HEK293T (cell line): ENCODE data around the gene SAMD14.

ENCODE experiments used
- CTBP1 ChIP-seq: fragments of 450-650 bp; IDR thresholded peaks from 2 replicates; pipeline ENCODE4 v1.6.1; 2016; ENCODE audit warnings: borderline replicate concordance
- FOXK2 ChIP-seq: fragments of 450-650 bp; IDR thresholded peaks from 2 replicates; pipeline ENCODE4 v1.6.1; 2016; ENCODE audit warnings: mild to moderate bottlenecking
- L3MBTL2 ChIP-seq: fragments of 450-650 bp; conservative IDR thresholded peaks from 2 replicates; pipeline ENCODE4 v1.6.1; 2016; ENCODE audit warnings: mild to moderate bottlenecking
- LEF1 ChIP-seq: fragments of 450-650 bp; IDR thresholded peaks from 2 replicates; pipeline ENCODE4 v1.6.1; 2017; ENCODE audit warnings: mild to moderate bottlenecking, borderline replicate concordance
- NFRKB ChIP-seq: fragments of 450-650 bp; IDR thresholded peaks from 2 replicates; pipeline ENCODE4 v1.6.1; 2016; ENCODE audit warnings: mild to moderate bottlenecking, moderate library complexity
- SUZ12 ChIP-seq: fragments of 450-650 bp; IDR thresholded peaks from 2 replicates; pipeline ENCODE4 v1.6.1; 2016; ENCODE audit warnings: mild to moderate bottlenecking
- ZNF384 ChIP-seq: fragments of 450-650 bp; IDR thresholded peaks from 2 replicates; pipeline ENCODE4 v1.6.1; 2016
- TF ChIP-seq, protein P1 (sequence below): fragments of 450-650 bp; IDR thresholded peaks from 2 replicates; pipeline ENCODE4 v1.6.1; 2016

DNA sequence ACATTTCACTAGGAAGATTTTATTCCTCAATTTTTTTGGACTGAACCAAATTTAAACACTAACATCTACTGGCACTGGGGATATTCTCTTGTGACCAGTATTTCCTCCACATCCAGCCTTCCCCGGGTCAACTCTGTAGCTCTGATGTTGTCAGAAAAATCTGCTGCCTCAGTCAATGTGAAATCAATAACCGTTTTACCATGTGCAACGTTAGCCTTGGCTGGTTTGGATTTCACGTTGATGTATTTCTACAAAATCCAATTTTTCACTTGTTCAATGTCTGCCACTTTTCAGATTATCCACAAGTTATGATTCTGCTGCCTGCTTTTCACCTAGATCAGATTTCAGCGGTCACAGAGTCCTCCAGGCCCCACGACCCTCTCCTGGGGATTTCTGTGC lies 43.0 kb upstream of the SAMD14 start:
- TF ChIP-seq ZNF384 = no peak
- TF ChIP-seq SUZ12 = no peak
- no peak for TF ChIP-seq NFRKB
- TF ChIP-seq CTBP1 = no peak
- no peak for TF ChIP-seq LEF1
- TF ChIP-seq FOXK2 = no peak
- TF ChIP-seq L3MBTL2 = no peak
- TF ChIP-seq, protein P1, sequence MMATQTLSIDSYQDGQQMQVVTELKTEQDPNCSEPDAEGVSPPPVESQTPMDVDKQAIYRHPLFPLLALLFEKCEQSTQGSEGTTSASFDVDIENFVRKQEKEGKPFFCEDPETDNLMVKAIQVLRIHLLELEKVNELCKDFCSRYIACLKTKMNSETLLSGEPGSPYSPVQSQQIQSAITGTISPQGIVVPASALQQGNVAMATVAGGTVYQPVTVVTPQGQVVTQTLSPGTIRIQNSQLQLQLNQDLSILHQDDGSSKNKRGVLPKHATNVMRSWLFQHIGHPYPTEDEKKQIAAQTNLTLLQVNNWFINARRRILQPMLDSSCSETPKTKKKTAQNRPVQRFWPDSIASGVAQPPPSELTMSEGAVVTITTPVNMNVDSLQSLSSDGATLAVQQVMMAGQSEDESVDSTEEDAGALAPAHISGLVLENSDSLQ = no peak
